HG02938 (cell line): ENCODE results near the gene RPRD1A.
"Not testable (repeated sequence)": the region's sequence is repeated elsewhere in the genome, so short reads cannot be mapped to it uniquely, and the experiment has no call there.

ENCODE experiments used
- ATAC-seq: cut with Tn5 transposase; IDR thresholded peaks from one replicate; pipeline ENCODE4 v1.9.1; 2021; ENCODE audit warnings: mild to moderate bottlenecking, moderate library complexity; ENCODE audit not compliant: unreplicated experiment

RPRD1A gene

GRCh38 chr18:36067055-36067957 lies at the start of gene RPRD1A:
TSS of gene RPRD1A (minus strand) at chr18:36067559. CDS start at chr18:36067404, 155 bp downstream.
- ATAC-seq, result peak; percentile 96

- ATAC-seq, result not testable (repeated sequence)
Measured at GRCh38 chr18:36116771-36117170, 49.4 kb upstream of the RPRD1A start.

GRCh38 chr18:36114738-36115137 lies 47.4 kb upstream of the RPRD1A start:
- ATAC-seq, result no peak

- no peak for ATAC-seq
Measured at GRCh38 chr18:36114251-36114650, 46.9 kb upstream of the RPRD1A start.

GRCh38 chr18:36112302-36112701 lies 44.9 kb upstream of the RPRD1A start:
- no peak for ATAC-seq

GRCh38 chr18:36109737-36110136 lies 42.4 kb upstream of the RPRD1A start:
- no peak for ATAC-seq

- ATAC-seq, result no peak
Measured at GRCh38 chr18:36108601-36109000, 41.2 kb upstream of the RPRD1A start.

- ATAC-seq, result no peak
Measured at GRCh38 chr18:36108196-36108595, 40.8 kb upstream of the RPRD1A start.

GRCh38 chr18:36107477-36107876 lies 40.1 kb upstream of the RPRD1A start:
- ATAC-seq, result no peak

GRCh38 chr18:36104749-36105148 lies 37.4 kb upstream of the RPRD1A start:
- ATAC-seq, result no peak

GRCh38 chr18:36101943-36102342 lies 34.6 kb upstream of the RPRD1A start:
- ATAC-seq, result no peak

GRCh38 chr18:36099311-36099710 lies 32.0 kb upstream of the RPRD1A start:
- no peak for ATAC-seq

GRCh38 chr18:36096955-36097354 lies 29.6 kb upstream of the RPRD1A start:
- ATAC-seq, result no peak

- ATAC-seq, result no peak
Measured at GRCh38 chr18:36095936-36096519, 28.7 kb upstream of the RPRD1A start.

GRCh38 chr18:36094431-36094830 lies 27.1 kb upstream of the RPRD1A start:
- ATAC-seq, result no peak

- ATAC-seq, result not testable (repeated sequence)
Measured at GRCh38 chr18:36092116-36092515, 24.8 kb upstream of the RPRD1A start.

- no peak for ATAC-seq
Measured at GRCh38 chr18:36089001-36089400, 21.6 kb upstream of the RPRD1A start.

- ATAC-seq, result no peak
Measured at GRCh38 chr18:36088256-36088655, 20.9 kb upstream of the RPRD1A start.

GRCh38 chr18:36086186-36086585 lies 18.8 kb upstream of the RPRD1A start:
- ATAC-seq, result no peak

GRCh38 chr18:36085195-36085594 lies 17.8 kb upstream of the RPRD1A start:
- no peak for ATAC-seq

- ATAC-seq, result no peak
Measured at GRCh38 chr18:36083729-36084128, 16.4 kb upstream of the RPRD1A start.

- ATAC-seq, result not testable (repeated sequence)
Measured at GRCh38 chr18:36081118-36081517, 13.8 kb upstream of the RPRD1A start.
